Liver (tissue), 3 donors: ENCODE results near the gene SGMS1.

ENCODE experiments used
- RAD21 ChIP-seq, 2 donors: IDR thresholded peaks; 2 replicates each; pipeline ENCODE4 v1.6.1; 2016; ENCODE audit warnings: antibody characterized with exemption in 2 of 2, mild to moderate bottlenecking in 2 of 2
- SP1 ChIP-seq: IDR thresholded peaks from 2 replicates; pipeline ENCODE4 v1.6.1; 2018; ENCODE audit warnings: antibody characterized with exemption, mild to moderate bottlenecking
- TF ChIP-seq, protein P1 (sequence below): fragments of 150-350 bp; IDR thresholded peaks from 2 replicates; pipeline ENCODE4 v1.5.1; 2017; ENCODE audit warnings: improper control_type of control experiment, low read depth, low read length; ENCODE audit not compliant: missing input control
- TF ChIP-seq, protein P2 (sequence below): IDR thresholded peaks from 2 replicates; pipeline ENCODE4 v1.6.1; 2016; ENCODE audit warnings: antibody characterized with exemption, mild to moderate bottlenecking
- donor health status: healthy.
- donor health status: healthy.

DNA sequence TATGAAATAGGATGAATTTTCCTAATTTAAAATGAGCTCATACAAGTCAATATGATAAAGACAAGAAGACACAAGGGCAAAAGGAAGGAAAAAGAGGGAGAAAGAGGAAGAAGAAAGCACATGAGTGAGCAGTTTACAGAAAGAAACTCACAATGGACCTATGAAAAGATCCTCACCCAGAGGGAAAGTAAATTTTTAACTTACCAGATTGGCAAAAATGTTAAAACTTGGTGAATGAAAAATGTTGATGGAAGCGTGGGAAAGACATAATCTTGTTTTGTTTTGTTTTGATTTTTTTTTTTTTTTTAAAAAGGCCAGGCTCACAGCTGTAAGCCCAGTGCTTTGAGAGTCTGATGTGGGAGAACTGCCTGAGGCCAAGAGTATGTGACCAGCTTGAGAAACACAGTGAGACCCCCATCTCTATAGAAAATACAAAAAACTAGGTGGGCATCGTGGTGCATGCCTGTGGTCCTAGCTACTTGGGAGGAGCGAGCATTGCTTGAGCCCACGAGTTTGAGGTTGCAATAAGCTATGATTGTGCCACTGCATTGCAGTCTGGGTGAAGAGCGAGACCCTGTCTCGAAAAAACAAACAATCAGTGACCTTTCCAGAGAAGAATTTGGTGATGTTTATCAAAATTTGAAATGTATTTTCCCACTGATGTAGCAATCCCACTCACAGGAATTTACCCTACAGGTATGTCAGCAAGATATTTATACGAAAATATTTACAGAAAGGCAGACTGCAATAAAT, 219.6 kb downstream of the SGMS1 start:
- TF ChIP-seq SP1 (no peak), RAD21 (IDR thresholded peaks at IDR 0.05) (no peak)
- TF ChIP-seq, protein P1, sequence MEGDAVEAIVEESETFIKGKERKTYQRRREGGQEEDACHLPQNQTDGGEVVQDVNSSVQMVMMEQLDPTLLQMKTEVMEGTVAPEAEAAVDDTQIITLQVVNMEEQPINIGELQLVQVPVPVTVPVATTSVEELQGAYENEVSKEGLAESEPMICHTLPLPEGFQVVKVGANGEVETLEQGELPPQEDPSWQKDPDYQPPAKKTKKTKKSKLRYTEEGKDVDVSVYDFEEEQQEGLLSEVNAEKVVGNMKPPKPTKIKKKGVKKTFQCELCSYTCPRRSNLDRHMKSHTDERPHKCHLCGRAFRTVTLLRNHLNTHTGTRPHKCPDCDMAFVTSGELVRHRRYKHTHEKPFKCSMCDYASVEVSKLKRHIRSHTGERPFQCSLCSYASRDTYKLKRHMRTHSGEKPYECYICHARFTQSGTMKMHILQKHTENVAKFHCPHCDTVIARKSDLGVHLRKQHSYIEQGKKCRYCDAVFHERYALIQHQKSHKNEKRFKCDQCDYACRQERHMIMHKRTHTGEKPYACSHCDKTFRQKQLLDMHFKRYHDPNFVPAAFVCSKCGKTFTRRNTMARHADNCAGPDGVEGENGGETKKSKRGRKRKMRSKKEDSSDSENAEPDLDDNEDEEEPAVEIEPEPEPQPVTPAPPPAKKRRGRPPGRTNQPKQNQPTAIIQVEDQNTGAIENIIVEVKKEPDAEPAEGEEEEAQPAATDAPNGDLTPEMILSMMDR, result no peak
- TF ChIP-seq, protein P2, sequence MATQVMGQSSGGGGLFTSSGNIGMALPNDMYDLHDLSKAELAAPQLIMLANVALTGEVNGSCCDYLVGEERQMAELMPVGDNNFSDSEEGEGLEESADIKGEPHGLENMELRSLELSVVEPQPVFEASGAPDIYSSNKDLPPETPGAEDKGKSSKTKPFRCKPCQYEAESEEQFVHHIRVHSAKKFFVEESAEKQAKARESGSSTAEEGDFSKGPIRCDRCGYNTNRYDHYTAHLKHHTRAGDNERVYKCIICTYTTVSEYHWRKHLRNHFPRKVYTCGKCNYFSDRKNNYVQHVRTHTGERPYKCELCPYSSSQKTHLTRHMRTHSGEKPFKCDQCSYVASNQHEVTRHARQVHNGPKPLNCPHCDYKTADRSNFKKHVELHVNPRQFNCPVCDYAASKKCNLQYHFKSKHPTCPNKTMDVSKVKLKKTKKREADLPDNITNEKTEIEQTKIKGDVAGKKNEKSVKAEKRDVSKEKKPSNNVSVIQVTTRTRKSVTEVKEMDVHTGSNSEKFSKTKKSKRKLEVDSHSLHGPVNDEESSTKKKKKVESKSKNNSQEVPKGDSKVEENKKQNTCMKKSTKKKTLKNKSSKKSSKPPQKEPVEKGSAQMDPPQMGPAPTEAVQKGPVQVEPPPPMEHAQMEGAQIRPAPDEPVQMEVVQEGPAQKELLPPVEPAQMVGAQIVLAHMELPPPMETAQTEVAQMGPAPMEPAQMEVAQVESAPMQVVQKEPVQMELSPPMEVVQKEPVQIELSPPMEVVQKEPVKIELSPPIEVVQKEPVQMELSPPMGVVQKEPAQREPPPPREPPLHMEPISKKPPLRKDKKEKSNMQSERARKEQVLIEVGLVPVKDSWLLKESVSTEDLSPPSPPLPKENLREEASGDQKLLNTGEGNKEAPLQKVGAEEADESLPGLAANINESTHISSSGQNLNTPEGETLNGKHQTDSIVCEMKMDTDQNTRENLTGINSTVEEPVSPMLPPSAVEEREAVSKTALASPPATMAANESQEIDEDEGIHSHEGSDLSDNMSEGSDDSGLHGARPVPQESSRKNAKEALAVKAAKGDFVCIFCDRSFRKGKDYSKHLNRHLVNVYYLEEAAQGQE, result no peak
